Activated CD8-positive, alpha-beta T cell treated with anti-CD3 and anti-CD28 coated beads for 36 hours (primary cell): ENCODE measurements around the gene TMEM190. TPM values are rescaled to one million over a fixed set of nuclear protein-coding genes. Genes with fewer than 3 reads are reported as not detected.

Experiments
- ATAC-seq: fragments of 200-7000 bp; cut with Tn5 transposase; one replicate; pipeline ENCODE4 v1.10.0; 2021; ENCODE audit warnings: mild to moderate bottlenecking, moderate library complexity
- CTCF ChIA-PET: fragments of 350-600 bp; sonication (Branson Sonifier 250); formaldehyde crosslinking; loops from one replicate; lab custom pipeline; 2021; ENCODE audit warnings: antibody characterized with exemption; lab: Charles Lee
- POLR2A ChIA-PET: fragments of 350-600 bp; sonication (Branson Sonifier 250); formaldehyde crosslinking; loops from one replicate; lab custom pipeline; 2021; ENCODE audit warnings: antibody characterized with exemption; lab: Charles Lee
- DNase-seq: peaks from one replicate; pipeline ENCODE4 v3.0.0-alpha.2; 2020
- H3K27ac Mint-ChIP-seq: one replicate; pipeline ENCODE4 v1.8.0; 2021; ENCODE audit warnings: mild to moderate bottlenecking, mixed read lengths
- H3K27me3 Mint-ChIP-seq: one replicate; pipeline ENCODE4 v1.8.0; 2021; ENCODE audit warnings: mixed read lengths
- H3K36me3 Mint-ChIP-seq: one replicate; pipeline ENCODE4 v1.8.0; 2021; ENCODE audit warnings: low read depth, mixed read lengths
- H3K4me1 Mint-ChIP-seq: one replicate; pipeline ENCODE4 v1.8.0; 2021; ENCODE audit warnings: low read depth, mixed read lengths
- H3K4me3 Mint-ChIP-seq: one replicate; pipeline ENCODE4 v1.8.0; 2021; ENCODE audit warnings: mild to moderate bottlenecking, moderate library complexity, mixed read lengths
- H3K9me3 Mint-ChIP-seq: one replicate; pipeline ENCODE4 v1.8.0; 2021; ENCODE audit warnings: mixed read lengths
- CTCF ChIP-seq: fragments of 200-600 bp; IDR thresholded peaks from one replicate; pipeline ENCODE4 v1.8.0; 2022; ENCODE audit warnings: antibody characterized with exemption, mild to moderate bottlenecking
- intact Hi-C: fragments of 100-400 bp; cut with micrococcal nuclease; formaldehyde crosslinking; loops from one replicate; pipeline ENCODE4 v1.10.0; 2022
- total RNA-seq, 2 experiments: library from RNA; stranded (reverse); gene quantifications; one replicate each; pipeline ENCODE4 v1.2.3, GENCODE V29; 2021

TMEM190 gene
- total RNA-seq, 2 experiments from 2014 or later = not detected

GRCh38 chr19:55341595-55342531 is 34.8 kb upstream of the TMEM190 start:
- H3K9me3 Mint-ChIP-seq = no peaks in the 10 kb centered on the region
- H3K27me3 Mint-ChIP-seq = no peaks in the 10 kb centered on the region
- H3K27ac Mint-ChIP-seq = no peak overlapping the region
- TF ChIP-seq CTCF = no peak
- peaks cover 18% of the 10 kb centered on the region for H3K36me3 Mint-ChIP-seq
- H3K4me3 Mint-ChIP-seq = peak overlapping the region; percentile 90
- intact Hi-C loops = no loop called here
- ATAC-seq (no peak), DNase-seq (no peak)
- ChIA-PET CTCF (interaction anchor here (1.8 kb wide), 1 partner anchor 43 kb away, joined by 5 read pairs; the partner anchor contains the start of gene TMEM238), POLR2A (interaction anchor here (0.6 to 1.7 kb wide), 3 partner anchors 42 to 82 kb away, joined by 3 to 6 read pairs (median 3); partner anchors contain the start of gene PPP6R1)
- H3K4me1 Mint-ChIP-seq = peaks cover 12% of the 10 kb centered on the region

- ChIA-PET CTCF (no interaction called here), POLR2A (interaction anchor here (1.6 kb wide), 1 partner anchor 45 kb away, joined by 6 read pairs; no protein-coding TSS in a partner anchor)
- H3K36me3 Mint-ChIP-seq = peaks cover 21% of the 10 kb centered on the region
- peaks cover 5% of the 10 kb centered on the region for H3K4me1 Mint-ChIP-seq
- H3K27ac Mint-ChIP-seq = no peak overlapping the region
- ATAC-seq = no peak
- no peak for TF ChIP-seq CTCF
- intact Hi-C loops = no loop called here
- no peak overlapping the region for H3K4me3 Mint-ChIP-seq
- H3K9me3 Mint-ChIP-seq = no peaks in the 10 kb centered on the region
- no peaks in the 10 kb centered on the region for H3K27me3 Mint-ChIP-seq
- DNase-seq = no peak
These were observed 32.2 kb upstream of the TMEM190 start for GRCh38 chr19:55344444-55344843.

GRCh38 chr19:55345101-55345817 is 31.4 kb upstream of the TMEM190 start:
- Mint-ChIP-seq H3K27ac (no peak overlapping the region), H3K9me3 (no peaks in the 10 kb centered on the region), H3K4me3 (no peak overlapping the region), H3K36me3 (peaks cover 21% of the 10 kb centered on the region), H3K4me1 (peaks cover 5% of the 10 kb centered on the region), H3K27me3 (peaks cover under 1% of the 10 kb centered on the region)
- intact Hi-C loops = no loop called here
- TF ChIP-seq CTCF = no peak
- ATAC-seq (no peak), DNase-seq (no peak)
- ChIA-PET CTCF (no interaction called here), POLR2A (interaction anchor here (0.6 to 1.6 kb wide), 3 partner anchors 39 to 322 kb away, joined by 3 to 6 read pairs (median 3); partner anchors contain the start of gene TMEM238)

- no peaks in the 10 kb centered on the region for H3K9me3 Mint-ChIP-seq
- H3K27me3 Mint-ChIP-seq = peaks cover 8% of the 10 kb centered on the region
- H3K36me3 Mint-ChIP-seq = peaks cover 21% of the 10 kb centered on the region
- CTCF ChIA-PET = no interaction called here
- DNase-seq (no peak), ATAC-seq (no peak)
- TF ChIP-seq CTCF = no peak
- peaks cover 5% of the 10 kb centered on the region for H3K4me1 Mint-ChIP-seq
- no peak overlapping the region for H3K4me3 Mint-ChIP-seq
- H3K27ac Mint-ChIP-seq = no peak overlapping the region
- intact Hi-C loops = no loop called here
- POLR2A ChIA-PET = interaction anchor here (1.2 kb wide), 1 partner anchor 38 kb away, joined by 3 read pairs; the partner anchor contains the start of gene TMEM238
These were observed 30.6 kb upstream of the TMEM190 start for GRCh38 chr19:55345818-55346724.
